Measurements from ENCODE around the gene LSM3.

The LSM3 gene

DNA sequence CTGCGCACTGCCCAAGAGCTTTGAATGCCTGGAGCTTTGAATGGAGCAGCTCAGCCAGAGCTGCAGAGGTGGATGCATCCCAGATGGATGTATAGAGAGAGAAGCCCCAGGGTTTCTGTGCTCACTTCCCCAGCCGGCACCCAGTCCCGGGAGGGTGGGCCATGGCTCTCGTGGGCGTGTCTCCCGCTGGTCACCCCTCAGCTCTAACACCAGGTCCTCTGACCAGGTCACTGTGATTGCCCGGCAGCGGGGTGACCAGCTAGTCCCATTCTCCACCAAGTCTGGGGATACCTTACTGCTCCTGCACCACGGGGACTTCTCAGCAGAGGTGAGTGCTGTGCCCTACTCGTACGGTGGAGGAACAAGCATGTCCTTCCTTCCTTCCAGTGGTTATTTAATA is 43.0 kb upstream of the LSM3 start:
- Histone ChIP-seq H3K27ac (ENCODE audit: insufficient read depth, low read depth, low read length, poor library complexity, severe bottlenecking) (no peak overlapping the region), H3K36me3 (ENCODE audit: control insufficient read depth, insufficient read depth, low read length) (peaks cover 12% of the 10 kb centered on the region), H3K27me3 (ENCODE audit: control insufficient read depth, insufficient read depth, low read length, poor library complexity, severe bottlenecking) (no peaks in the 10 kb centered on the region), H3K4me1 (ENCODE audit: control insufficient read depth, insufficient read depth, low read length) (no peaks in the 10 kb centered on the region), H3K4me3 (ENCODE audit: insufficient read depth, low read depth, low read length) (no peak overlapping the region), H3K9me3 (ENCODE audit: control insufficient read depth, low read length) (no peaks in the 10 kb centered on the region)
- WGBS, 2 experiments: 93 to 96% methylated on average over 11 of the region's 11 CpGs

DNA sequence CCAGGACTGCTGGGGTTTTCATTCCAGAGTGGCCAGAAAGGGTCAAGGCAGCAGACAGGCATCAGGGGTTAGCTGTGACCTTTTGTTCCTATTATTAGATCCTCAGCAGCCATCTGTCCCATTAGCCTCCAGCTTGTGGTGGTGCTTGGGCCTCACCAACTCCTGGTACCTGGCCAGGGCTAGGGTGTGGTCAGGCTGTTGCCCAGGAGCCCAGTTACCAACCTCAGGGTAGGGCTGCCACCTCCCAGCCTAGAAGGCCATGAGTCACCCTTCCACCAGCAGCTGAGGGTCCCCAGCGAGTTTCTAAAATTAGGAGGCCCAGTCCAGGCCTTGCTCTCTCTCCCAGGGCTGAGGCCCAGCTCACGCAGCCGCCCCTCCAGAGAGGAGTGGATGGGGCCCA is 41.6 kb upstream of the LSM3 start:
- Histone ChIP-seq H3K36me3 (ENCODE audit: control insufficient read depth, insufficient read depth, low read length) (peaks cover 2% of the 10 kb centered on the region), H3K27me3 (ENCODE audit: control insufficient read depth, insufficient read depth, low read length, poor library complexity, severe bottlenecking) (no peaks in the 10 kb centered on the region), H3K9me3 (ENCODE audit: control insufficient read depth, low read length) (no peaks in the 10 kb centered on the region), H3K4me3 (ENCODE audit: insufficient read depth, low read depth, low read length) (no peak overlapping the region), H3K4me1 (ENCODE audit: control insufficient read depth, insufficient read depth, low read length) (no peaks in the 10 kb centered on the region), H3K27ac (ENCODE audit: insufficient read depth, low read depth, low read length, poor library complexity, severe bottlenecking) (no peak overlapping the region)
- 91 to 93% methylated on average over 3 of the region's 3 CpGs for WGBS, 2 experiments

DNA sequence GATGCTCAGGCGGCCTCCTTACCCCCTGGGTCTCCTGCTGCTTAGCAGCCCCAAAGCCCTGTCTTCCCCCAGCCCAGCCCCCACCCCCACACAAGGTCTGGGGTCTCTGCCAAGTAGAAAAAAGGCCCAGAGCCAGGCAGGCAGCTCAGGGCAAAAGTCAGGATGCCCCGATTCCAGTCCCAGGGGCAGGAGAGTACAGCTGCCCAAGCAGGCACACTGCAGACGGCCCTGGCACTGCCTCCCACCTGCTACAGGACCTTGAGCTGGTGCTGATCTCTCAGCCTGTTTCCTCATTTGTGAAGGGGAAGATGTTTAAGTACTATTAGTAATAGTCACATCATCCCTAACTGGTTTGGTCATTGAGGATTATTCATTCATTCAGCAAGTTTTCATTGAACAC is 41.2 kb upstream of the LSM3 start:
- Histone ChIP-seq H3K4me1 (ENCODE audit: control insufficient read depth, insufficient read depth, low read length) (no peaks in the 10 kb centered on the region), H3K4me3 (ENCODE audit: insufficient read depth, low read depth, low read length) (no peak overlapping the region), H3K9me3 (ENCODE audit: control insufficient read depth, low read length) (no peaks in the 10 kb centered on the region), H3K36me3 (ENCODE audit: control insufficient read depth, insufficient read depth, low read length) (peaks cover 3% of the 10 kb centered on the region), H3K27me3 (ENCODE audit: control insufficient read depth, insufficient read depth, low read length, poor library complexity, severe bottlenecking) (no peaks in the 10 kb centered on the region), H3K27ac (ENCODE audit: insufficient read depth, low read depth, low read length, poor library complexity, severe bottlenecking) (no peak overlapping the region)
- 76 to 89% methylated on average over 3 of the region's 3 CpGs for WGBS, 2 experiments

DNA sequence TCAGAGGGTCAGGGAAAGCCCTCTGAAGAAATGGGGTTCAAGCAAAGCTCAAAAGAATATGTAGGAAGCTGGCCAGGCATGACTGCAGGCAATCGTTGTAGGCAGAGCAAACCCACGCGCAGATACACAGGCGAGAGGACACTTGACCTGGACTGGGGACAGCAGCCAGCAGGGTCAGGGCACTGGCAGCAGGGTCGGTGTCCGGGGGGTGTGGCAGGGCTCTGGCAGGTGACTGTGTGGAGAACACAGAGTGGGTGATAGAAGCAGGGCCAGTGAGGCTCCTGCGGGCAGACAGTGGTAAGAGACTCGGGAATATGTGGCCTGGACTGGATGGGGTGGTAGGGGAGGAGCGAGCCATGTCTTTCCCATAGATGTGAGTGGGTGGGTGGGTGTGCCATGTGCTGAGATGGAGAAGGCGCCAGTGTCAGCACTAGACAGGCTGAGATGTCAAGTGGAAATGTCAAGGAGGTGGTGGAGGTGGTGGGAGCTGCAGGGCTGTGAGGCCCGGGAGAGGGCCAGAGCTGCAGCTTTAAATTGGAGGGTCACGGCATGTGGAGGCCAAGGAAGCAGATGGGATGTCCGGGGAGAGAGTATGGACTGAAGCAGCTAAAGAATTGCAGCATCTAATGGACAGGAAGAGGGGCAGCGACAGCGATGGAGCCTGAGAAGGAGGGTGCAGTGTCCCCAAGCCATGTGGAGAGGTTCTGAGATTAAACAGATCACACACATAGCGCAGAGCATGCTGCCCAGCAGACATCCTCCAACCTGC is 40.3 kb upstream of the LSM3 start:
- WGBS, 2 experiments: 94 to 95% methylated on average over 16 of the region's 16 CpGs
- Histone ChIP-seq H3K27ac (ENCODE audit: insufficient read depth, low read depth, low read length, poor library complexity, severe bottlenecking) (no peak overlapping the region), H3K27me3 (ENCODE audit: control insufficient read depth, insufficient read depth, low read length, poor library complexity, severe bottlenecking) (no peaks in the 10 kb centered on the region), H3K4me1 (ENCODE audit: control insufficient read depth, insufficient read depth, low read length) (no peaks in the 10 kb centered on the region), H3K9me3 (ENCODE audit: control insufficient read depth, low read length) (no peaks in the 10 kb centered on the region), H3K4me3 (ENCODE audit: insufficient read depth, low read depth, low read length) (no peak overlapping the region), H3K36me3 (ENCODE audit: control insufficient read depth, insufficient read depth, low read length) (peaks cover 3% of the 10 kb centered on the region)

DNA sequence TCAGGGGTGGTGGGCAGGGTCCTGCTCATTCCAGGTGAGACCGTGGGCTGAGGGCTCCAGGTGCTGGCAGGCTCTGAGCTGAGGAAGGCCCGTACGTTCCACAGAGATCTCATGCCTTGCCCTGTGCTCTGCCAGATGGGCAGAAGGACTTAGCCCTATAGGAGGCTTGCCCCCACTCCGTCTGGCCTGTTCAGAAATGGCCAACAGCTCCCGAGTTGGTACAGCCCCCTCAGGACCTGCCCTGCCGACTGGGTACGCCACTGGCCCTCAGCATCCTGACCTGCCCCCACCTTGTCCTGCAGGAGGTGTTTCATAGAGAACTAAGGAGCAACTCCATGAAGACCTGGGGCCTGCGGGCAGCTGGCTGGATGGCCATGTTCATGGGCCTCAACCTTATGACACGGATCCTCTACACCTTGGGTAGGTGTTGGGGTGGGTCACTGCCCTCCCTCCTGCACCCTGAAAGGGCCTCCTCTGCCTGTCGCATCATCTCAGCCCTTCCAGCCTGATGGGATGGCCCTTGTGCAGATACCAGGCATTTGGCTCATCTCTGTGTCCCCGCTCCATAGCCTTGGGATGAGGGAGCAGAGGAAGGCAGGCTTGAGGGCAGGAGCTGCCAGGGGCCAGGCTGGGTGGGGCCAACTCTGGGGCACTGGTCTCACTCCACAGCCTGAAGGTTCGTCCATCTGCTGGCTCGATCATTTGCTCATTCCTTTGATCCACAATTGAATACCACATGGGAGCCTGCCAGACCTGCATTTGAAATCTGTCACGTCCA is 39.5 kb upstream of the LSM3 start:
- peaks cover 3% of the 10 kb centered on the region for H3K36me3 ChIP-seq (ENCODE audit: control insufficient read depth, insufficient read depth, low read length)
- H3K4me3 ChIP-seq (ENCODE audit: insufficient read depth, low read depth, low read length): no peak overlapping the region
- 94 to 95% methylated on average over 14 of the region's 14 CpGs for WGBS, 2 experiments
- no peaks in the 10 kb centered on the region for H3K9me3 ChIP-seq (ENCODE audit: control insufficient read depth, low read length)
- H3K27me3 ChIP-seq (ENCODE audit: control insufficient read depth, insufficient read depth, low read length, poor library complexity, severe bottlenecking): no peaks in the 10 kb centered on the region
- H3K4me1 ChIP-seq (ENCODE audit: control insufficient read depth, insufficient read depth, low read length): no peaks in the 10 kb centered on the region
- no peak overlapping the region for H3K27ac ChIP-seq (ENCODE audit: insufficient read depth, low read depth, low read length, poor library complexity, severe bottlenecking)

DNA sequence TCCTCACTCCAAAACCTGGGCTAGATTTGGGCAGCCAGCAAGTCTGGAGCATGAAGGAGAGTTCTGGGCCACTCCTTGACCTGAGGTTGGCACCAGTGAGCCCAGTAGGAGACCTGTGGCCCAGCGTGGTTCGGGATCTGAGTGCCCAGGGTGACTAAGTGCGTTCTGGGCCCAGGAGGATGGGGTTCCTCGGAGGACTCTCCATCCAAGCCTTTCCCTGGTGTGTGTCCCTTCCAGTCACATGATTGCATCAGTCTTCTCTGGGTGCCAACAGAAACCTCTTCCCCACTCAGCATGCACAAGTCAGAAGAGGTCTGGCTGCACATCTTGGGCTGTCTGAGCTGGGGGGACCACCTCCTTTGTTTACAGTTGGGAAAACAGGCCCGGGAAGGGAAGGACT is 38.8 kb upstream of the LSM3 start:
- Histone ChIP-seq H3K36me3 (ENCODE audit: control insufficient read depth, insufficient read depth, low read length) (peaks cover 3% of the 10 kb centered on the region), H3K4me3 (ENCODE audit: insufficient read depth, low read depth, low read length) (no peak overlapping the region), H3K27ac (ENCODE audit: insufficient read depth, low read depth, low read length, poor library complexity, severe bottlenecking) (no peak overlapping the region), H3K9me3 (ENCODE audit: control insufficient read depth, low read length) (no peaks in the 10 kb centered on the region), H3K27me3 (ENCODE audit: control insufficient read depth, insufficient read depth, low read length, poor library complexity, severe bottlenecking) (no peaks in the 10 kb centered on the region), H3K4me1 (ENCODE audit: control insufficient read depth, insufficient read depth, low read length) (no peaks in the 10 kb centered on the region)
- WGBS, 2 experiments: 92 to 94% methylated on average over 5 of the region's 5 CpGs

DNA sequence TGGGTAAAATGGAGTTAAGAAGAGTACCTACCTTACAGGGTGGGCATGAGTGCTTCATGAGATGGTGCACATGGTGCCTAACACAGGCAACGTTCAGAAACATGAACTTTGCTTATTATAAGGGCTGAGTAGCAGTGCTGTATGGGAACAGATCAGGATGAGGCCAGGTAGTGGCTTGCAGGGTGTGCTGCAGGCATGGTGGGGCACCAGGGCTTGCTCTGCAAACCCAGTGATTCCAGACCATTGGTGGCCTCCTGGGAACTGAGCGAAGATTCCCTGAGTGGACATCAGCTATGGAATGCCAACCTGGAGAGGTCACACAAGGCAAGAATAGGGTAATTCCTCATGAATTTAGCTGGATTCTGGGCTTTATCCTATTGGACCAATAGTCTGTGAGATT is 37.9 kb upstream of the LSM3 start:
- no peak overlapping the region for H3K4me3 ChIP-seq (ENCODE audit: insufficient read depth, low read depth, low read length)
- peaks cover 3% of the 10 kb centered on the region for H3K36me3 ChIP-seq (ENCODE audit: control insufficient read depth, insufficient read depth, low read length)
- WGBS, 2 experiments: 91 to 95% methylated on average over 2 of the region's 2 CpGs
- H3K4me1 ChIP-seq (ENCODE audit: control insufficient read depth, insufficient read depth, low read length): no peaks in the 10 kb centered on the region
- no peaks in the 10 kb centered on the region for H3K9me3 ChIP-seq (ENCODE audit: control insufficient read depth, low read length)
- no peaks in the 10 kb centered on the region for H3K27me3 ChIP-seq (ENCODE audit: control insufficient read depth, insufficient read depth, low read length, poor library complexity, severe bottlenecking)
- H3K27ac ChIP-seq (ENCODE audit: insufficient read depth, low read depth, low read length, poor library complexity, severe bottlenecking): no peak overlapping the region

DNA sequence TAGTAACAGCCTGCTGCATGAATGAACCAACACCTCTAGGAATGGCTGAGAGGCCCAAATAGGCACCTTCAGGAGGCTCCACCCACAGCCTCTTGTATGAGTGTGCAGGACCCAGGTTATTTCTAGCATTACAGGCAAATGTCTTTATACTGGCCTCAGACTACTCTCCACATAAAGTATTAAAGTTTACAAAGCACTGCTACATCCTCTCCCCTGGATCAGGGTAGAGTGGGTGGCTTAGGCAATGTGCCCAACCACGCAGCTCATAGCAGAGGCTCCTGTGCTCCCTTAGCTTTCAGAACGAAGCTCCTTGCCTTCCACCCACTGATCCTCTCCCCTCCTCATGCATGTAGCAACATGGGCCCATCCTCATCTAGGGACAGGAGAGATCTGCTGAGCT is 37.5 kb upstream of the LSM3 start:
- no peaks in the 10 kb centered on the region for H3K4me1 ChIP-seq (ENCODE audit: control insufficient read depth, insufficient read depth, low read length)
- H3K4me3 ChIP-seq (ENCODE audit: insufficient read depth, low read depth, low read length): no peak overlapping the region
- H3K36me3 ChIP-seq (ENCODE audit: control insufficient read depth, insufficient read depth, low read length): peaks cover 3% of the 10 kb centered on the region
- 79 to 87% methylated on average over 2 of the region's 2 CpGs for WGBS, 2 experiments
- H3K27ac ChIP-seq (ENCODE audit: insufficient read depth, low read depth, low read length, poor library complexity, severe bottlenecking): no peak overlapping the region
- H3K27me3 ChIP-seq (ENCODE audit: control insufficient read depth, insufficient read depth, low read length, poor library complexity, severe bottlenecking): no peaks in the 10 kb centered on the region
- no peaks in the 10 kb centered on the region for H3K9me3 ChIP-seq (ENCODE audit: control insufficient read depth, low read length)

DNA sequence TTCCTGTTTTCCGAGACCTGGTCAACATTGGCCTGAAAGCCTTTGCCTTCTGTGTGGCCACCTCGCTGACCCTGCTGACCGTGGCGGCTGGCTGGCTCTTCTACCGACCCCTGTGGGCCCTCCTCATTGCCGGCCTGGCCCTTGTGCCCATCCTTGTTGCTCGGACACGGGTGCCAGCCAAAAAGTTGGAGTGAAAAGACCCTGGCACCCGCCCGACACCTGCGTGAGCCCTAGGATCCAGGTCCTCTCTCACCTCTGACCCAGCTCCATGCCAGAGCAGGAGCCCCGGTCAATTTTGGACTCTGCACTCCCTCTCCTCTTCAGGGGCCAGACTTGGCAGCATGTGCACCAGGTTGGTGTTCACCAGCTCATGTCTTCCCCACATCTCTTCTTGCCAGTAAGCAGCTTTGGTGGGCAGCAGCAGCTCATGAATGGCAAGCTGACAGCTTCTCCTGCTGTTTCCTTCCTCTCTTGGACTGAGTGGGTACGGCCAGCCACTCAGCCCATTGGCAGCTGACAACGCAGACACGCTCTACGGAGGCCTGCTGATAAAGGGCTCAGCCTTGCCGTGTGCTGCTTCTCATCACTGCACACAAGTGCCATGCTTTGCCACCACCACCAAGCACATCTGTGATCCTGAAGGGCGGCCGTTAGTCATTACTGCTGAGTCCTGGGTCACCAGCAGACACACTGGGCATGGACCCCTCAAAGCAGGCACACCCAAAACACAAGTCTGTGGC is 36.8 kb upstream of the LSM3 start:
- H3K4me1 ChIP-seq (ENCODE audit: control insufficient read depth, insufficient read depth, low read length): no peaks in the 10 kb centered on the region
- peaks cover 3% of the 10 kb centered on the region for H3K36me3 ChIP-seq (ENCODE audit: control insufficient read depth, insufficient read depth, low read length)
- no peak overlapping the region for H3K27ac ChIP-seq (ENCODE audit: insufficient read depth, low read depth, low read length, poor library complexity, severe bottlenecking)
- H3K27me3 ChIP-seq (ENCODE audit: control insufficient read depth, insufficient read depth, low read length, poor library complexity, severe bottlenecking): no peaks in the 10 kb centered on the region
- H3K4me3 ChIP-seq (ENCODE audit: insufficient read depth, low read depth, low read length): no peak overlapping the region
- 93 to 94% methylated on average over 19 of the region's 19 CpGs for WGBS, 2 experiments
- H3K9me3 ChIP-seq (ENCODE audit: control insufficient read depth, low read length): no peaks in the 10 kb centered on the region
